ENCODE data around the gene RRP1. TPM values are rescaled to one million over a fixed set of nuclear protein-coding genes. Genes with fewer than 3 reads are reported as not detected.

RRP1 gene
- total RNA-seq, 1 experiment from 2014 or later = 76.4 TPM

GRCh38 chr21:43763901-43764523 is 25.4 kb upstream of the RRP1 start:
- no peaks in the 10 kb centered on the region for H3K9me2 ChIP-seq (replicated peaks; ENCODE audit: low read length)
- no peak for ATAC-seq
- peak overlapping the region; percentile 45; the same call in 1 of the 2 replicates for H3K27ac ChIP-seq (ENCODE audit: low read length)
- ChIA-PET POLR2A (ENCODE audit: unreplicated experiment) (no interaction called here), CTCF (no interaction called here)
- H2AFZ ChIP-seq (ENCODE audit: low read length) = no peak overlapping the region
- H3K4me1 ChIP-seq (ENCODE audit: insufficient read depth, low read length) = peaks cover 33% of the 10 kb centered on the region
- BruUV-seq (replicated peaks) = no TSS peak
- intact Hi-C loops (cut with micrococcal nuclease) = no loop called here
- H4K20me1 ChIP-seq (ENCODE audit: low read length) = no peaks in the 10 kb centered on the region
- DNase-seq = no peak
- peaks cover 35% of the 10 kb centered on the region for H3K36me3 ChIP-seq (ENCODE audit: low read depth, low read length)
- H3F3A ChIP-seq (ENCODE audit: low read length, unreplicated experiment) = peaks cover 5% of the 10 kb centered on the region
- H3K79me2 ChIP-seq (ENCODE audit: low read length) = no peaks in the 10 kb centered on the region
- no peak overlapping the region for H3K4me2 ChIP-seq (ENCODE audit: low read length)
- no peak overlapping the region for H3K4me3 ChIP-seq (ENCODE audit: low read length)
- no peak overlapping the region for H3K9ac ChIP-seq (ENCODE audit: low read length)
- no peaks in the 10 kb centered on the region for H3K27me3 ChIP-seq (ENCODE audit: low read length)
- H3K9me3 ChIP-seq (ENCODE audit: low read length) = no peaks in the 10 kb centered on the region
- TF ChIP-seq EZH2phosphoT487 (IDR thresholded peaks at IDR 0.05; ENCODE audit: borderline replicate concordance, low read length) = no peak
- no peak for TF ChIP-seq EZH2 (IDR thresholded peaks at IDR 0.05; ENCODE audit: low read length, unreplicated experiment)
- no peak for TF ChIP-seq CTCF (conservative IDR thresholded peaks at IDR 0.05; ENCODE audit: low read depth, low read length)

GRCh38 chr21:43764576-43765495 is 24.5 kb upstream of the RRP1 start:
- no peak overlapping the region for H3K4me2 ChIP-seq (ENCODE audit: low read length)
- no peak overlapping the region for H2AFZ ChIP-seq (ENCODE audit: low read length)
- DNase-seq (peak; percentile 54), ATAC-seq (peak; percentile 10)
- H3K9me3 ChIP-seq (ENCODE audit: low read length) = no peaks in the 10 kb centered on the region
- no peaks in the 10 kb centered on the region for H3K27me3 ChIP-seq (ENCODE audit: low read length)
- H3K4me1 ChIP-seq (ENCODE audit: insufficient read depth, low read length) = peaks cover 33% of the 10 kb centered on the region
- H3K27ac ChIP-seq (ENCODE audit: low read length) = peak overlapping the region; percentile 45
- TF ChIP-seq EZH2phosphoT487 (IDR thresholded peaks at IDR 0.05; ENCODE audit: borderline replicate concordance, low read length) = no peak
- TF ChIP-seq EZH2 (IDR thresholded peaks at IDR 0.05; ENCODE audit: low read length, unreplicated experiment) = no peak
- TF ChIP-seq CTCF (conservative IDR thresholded peaks at IDR 0.05; ENCODE audit: low read depth, low read length) = no peak
- ChIA-PET POLR2A (ENCODE audit: unreplicated experiment) (interaction anchor here (0.7 kb wide), 1 partner anchor 15 kb away, joined by 3 read pairs; no protein-coding TSS in a partner anchor), CTCF (no interaction called here)
- H3F3A ChIP-seq (ENCODE audit: low read length, unreplicated experiment) = peaks cover 5% of the 10 kb centered on the region
- H3K4me3 ChIP-seq (ENCODE audit: low read length) = no peak overlapping the region
- no peak overlapping the region for H3K9ac ChIP-seq (ENCODE audit: low read length)
- no peaks in the 10 kb centered on the region for H3K9me2 ChIP-seq (replicated peaks; ENCODE audit: low read length)
- no peaks in the 10 kb centered on the region for H3K79me2 ChIP-seq (ENCODE audit: low read length)
- peaks cover 29% of the 10 kb centered on the region for H3K36me3 ChIP-seq (ENCODE audit: low read depth, low read length)
- BruUV-seq (replicated peaks) = no TSS peak
- intact Hi-C loops (cut with micrococcal nuclease) = no loop called here
- no peaks in the 10 kb centered on the region for H4K20me1 ChIP-seq (ENCODE audit: low read length)
